Measurements from ENCODE around the gene STAC3. TPM values are rescaled to one million over a fixed set of nuclear protein-coding genes. Genes with fewer than 3 reads are reported as not detected.

The STAC3 gene
- total RNA-seq, 4 donors from 2014 or later = 459 to 1,596 (median 855) TPM

GRCh38 chr12:57240066-57240921, 10.7 kb downstream of the STAC3 start:
- peaks cover 0 to 16% of the 10 kb centered on the region in 2 donors for H3K36me3 ChIP-seq
- H3K9me3 ChIP-seq = no peaks in the 10 kb centered on the region
- ATAC-seq = peak; percentile 4 to 5
- peak in 1 of 2 donors; percentile 54 for DNase-seq
- H3K4me1 ChIP-seq = peaks cover 46 to 61% of the 10 kb centered on the region in 2 donors
- in situ Hi-C loops (cut with MboI; ENCODE audit: low sequenced_read_pairs in 4 of 4) = loop anchor here in 1 of 4 donors (10.0 kb wide), 1 partner anchor 195 kb away; the partner anchor contains the start of genes INHBC and R3HDM2
- peak overlapping the region; percentile 57 to 82 (median 58) for H3K27ac ChIP-seq
- TF ChIP-seq CTCF (IDR thresholded peaks at IDR 0.05 in 4 of 5, conservative IDR thresholded peaks at IDR 0.05 in 1 of 5) (peak in 3 of 5 experiments; percentile 6 to 10 (median 8)), POLR2A (IDR thresholded peaks at IDR 0.05) (no peak)
- peak overlapping the region; percentile 57 to 76 (median 62) for H3K4me3 ChIP-seq
- H3K27me3 ChIP-seq = peaks cover 19 to 21% (median 21%) of the 10 kb centered on the region in 3 donors
- intact Hi-C loops (cut with DNase I; ENCODE audit: low total_unique reads) = loop anchor here (2.0 kb wide), 1 partner anchor 23 kb away; no protein-coding TSS in a partner anchor

- Histone ChIP-seq H3K4me3 (peak overlapping the region; percentile 57 to 76 (median 62)), H3K27me3 (peaks cover 19 to 21% (median 21%) of the 10 kb centered on the region in 3 donors), H3K4me1 (peaks cover 42 to 54% of the 10 kb centered on the region in 2 donors), H3K9me3 (no peaks in the 10 kb centered on the region), H3K36me3 (peaks cover 0 to 10% of the 10 kb centered on the region in 2 donors), H3K27ac (peak overlapping the region; percentile 57 to 82 (median 58))
- in situ Hi-C loops (cut with MboI; ENCODE audit: low sequenced_read_pairs in 4 of 4) = loop anchor here in 1 of 4 donors (10.0 kb wide), 1 partner anchor 195 kb away; the partner anchor contains the start of genes INHBC and R3HDM2
- DNase-seq (no peak), ATAC-seq (peak in 1 of 2 donors; percentile 5)
- intact Hi-C loops (cut with DNase I; ENCODE audit: low total_unique reads) = loop anchor here (1.0 to 2.0 kb wide), 2 partner anchors 23 to 25 kb away; no protein-coding TSS in a partner anchor
- TF ChIP-seq CTCF (IDR thresholded peaks at IDR 0.05 in 4 of 5, conservative IDR thresholded peaks at IDR 0.05 in 1 of 5) = no peak
- TF ChIP-seq POLR2A (IDR thresholded peaks at IDR 0.05) = no peak
Measured at GRCh38 chr12:57239587-57240065, 11.4 kb downstream of the STAC3 start.

GRCh38 chr12:57238854-57239554, 12.0 kb downstream of the STAC3 start:
- intact Hi-C loops (cut with DNase I; ENCODE audit: low total_unique reads) (loop anchor here (1.0 kb wide), 1 partner anchor 25 kb away; no protein-coding TSS in a partner anchor), in situ Hi-C loops (cut with MboI; ENCODE audit: low sequenced_read_pairs in 4 of 4) (no loop called here)
- no peak for TF ChIP-seq POLR2A (IDR thresholded peaks at IDR 0.05)
- peak; percentile 100 for TF ChIP-seq CTCF (IDR thresholded peaks at IDR 0.05 in 4 of 5, conservative IDR thresholded peaks at IDR 0.05 in 1 of 5)
- H3K36me3 ChIP-seq = peaks cover 0 to 5% of the 10 kb centered on the region in 2 donors
- peak overlapping the region; percentile 47 to 69 (median 60) for H3K4me3 ChIP-seq
- peak overlapping the region in 3 of 4 donors; percentile 57 to 82 (median 58) for H3K27ac ChIP-seq
- peaks cover 19 to 21% (median 21%) of the 10 kb centered on the region in 3 donors for H3K27me3 ChIP-seq
- DNase-seq (peak; percentile 67 to 80), ATAC-seq (peak; percentile 55)
- H3K4me1 ChIP-seq = peaks cover 36 to 54% of the 10 kb centered on the region in 2 donors
- no peaks in the 10 kb centered on the region for H3K9me3 ChIP-seq
